Right lobe of liver (tissue), 4 donors: ENCODE results near the gene ZBTB45.

Source experiments
- POLR2A ChIP-seq: fragments of 450-650 bp; IDR thresholded peaks from one replicate; pipeline ENCODE4 v1.6.1; 2017; ENCODE audit warnings: antibody characterized with exemption, mild to moderate bottlenecking
- TF ChIP-seq, protein P1 (sequence below), 4 donors: fragments of 200-600 bp in 3 of 4; fragments of 450-650 bp in 1 of 4; IDR thresholded peaks; one replicate each; pipeline versions ENCODE4 v1.5.1 to v1.8.0; 2016 to 2022; ENCODE audit warnings: antibody characterized with exemption in 4 of 4, mild to moderate bottlenecking in 2 of 4
- donor health status: DM: no; HTN: no; CAD: no.
- donor health status: DM: no; HTN: no; CAD: no.
- donor health status: DM: no; HTN: yes; CAD: no.

DNA sequence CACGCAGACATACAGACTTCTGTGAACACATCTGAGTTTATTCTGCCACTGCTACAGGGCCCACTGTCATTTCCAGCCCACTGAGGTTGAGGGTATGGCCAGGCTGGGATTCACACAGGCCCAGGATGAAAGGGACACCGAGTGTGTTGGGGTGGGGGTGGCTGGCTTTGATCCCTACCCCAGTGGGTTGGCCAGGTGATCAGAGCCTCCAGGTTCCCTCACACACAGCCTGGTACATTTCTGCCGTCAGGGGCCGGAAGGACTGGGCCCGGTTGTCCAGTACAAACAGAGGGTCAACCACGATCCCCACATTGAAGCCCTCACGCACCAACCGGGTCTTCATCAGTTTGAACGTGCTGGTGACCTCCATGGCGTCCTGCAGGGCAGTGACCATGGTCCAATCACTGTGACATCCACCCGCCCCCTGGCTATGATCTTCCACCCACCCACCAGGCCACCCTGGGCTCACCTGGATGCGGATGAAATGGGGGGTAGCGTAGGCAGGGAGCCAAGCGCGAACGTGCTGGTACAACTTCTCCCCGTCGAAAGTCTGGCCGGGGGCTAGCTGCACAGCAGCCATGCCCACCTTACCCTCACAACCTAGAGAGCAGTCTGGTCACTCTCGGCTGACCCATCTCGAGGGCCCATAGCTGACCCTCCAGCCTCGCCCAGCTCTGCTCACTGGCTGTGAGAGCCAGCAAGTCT, 21.1 kb downstream of the ZBTB45 start:
- TF ChIP-seq POLR2A = no peak
- TF ChIP-seq, protein P1, sequence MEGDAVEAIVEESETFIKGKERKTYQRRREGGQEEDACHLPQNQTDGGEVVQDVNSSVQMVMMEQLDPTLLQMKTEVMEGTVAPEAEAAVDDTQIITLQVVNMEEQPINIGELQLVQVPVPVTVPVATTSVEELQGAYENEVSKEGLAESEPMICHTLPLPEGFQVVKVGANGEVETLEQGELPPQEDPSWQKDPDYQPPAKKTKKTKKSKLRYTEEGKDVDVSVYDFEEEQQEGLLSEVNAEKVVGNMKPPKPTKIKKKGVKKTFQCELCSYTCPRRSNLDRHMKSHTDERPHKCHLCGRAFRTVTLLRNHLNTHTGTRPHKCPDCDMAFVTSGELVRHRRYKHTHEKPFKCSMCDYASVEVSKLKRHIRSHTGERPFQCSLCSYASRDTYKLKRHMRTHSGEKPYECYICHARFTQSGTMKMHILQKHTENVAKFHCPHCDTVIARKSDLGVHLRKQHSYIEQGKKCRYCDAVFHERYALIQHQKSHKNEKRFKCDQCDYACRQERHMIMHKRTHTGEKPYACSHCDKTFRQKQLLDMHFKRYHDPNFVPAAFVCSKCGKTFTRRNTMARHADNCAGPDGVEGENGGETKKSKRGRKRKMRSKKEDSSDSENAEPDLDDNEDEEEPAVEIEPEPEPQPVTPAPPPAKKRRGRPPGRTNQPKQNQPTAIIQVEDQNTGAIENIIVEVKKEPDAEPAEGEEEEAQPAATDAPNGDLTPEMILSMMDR (IDR thresholded peaks at IDR 0.05) = no peak
